Measurements from ENCODE around the gene MTHFD1L. TPM values are rescaled to one million over a fixed set of nuclear protein-coding genes. Genes with fewer than 3 reads are reported as not detected.

Gene MTHFD1L
- total RNA-seq, 1 donor: 4.0 TPM

GRCh38 chr6:150905769-150906168 lies 40.3 kb downstream of the MTHFD1L start:
- no peaks in the 10 kb centered on the region for H3K27me3 ChIP-seq (ENCODE audit: insufficient read depth, low read length)
- H3K4me1 ChIP-seq (ENCODE audit: insufficient read depth, low read length): no peaks in the 10 kb centered on the region
- no peaks in the 10 kb centered on the region for H3K9me3 ChIP-seq (ENCODE audit: low read depth, low read length)
- H3K4me3 ChIP-seq (ENCODE audit: low read length): no peak overlapping the region

GRCh38 chr6:150906641-150907326 lies 41.3 kb downstream of the MTHFD1L start:
- H3K9me3 ChIP-seq (ENCODE audit: low read depth, low read length): no peaks in the 10 kb centered on the region
- no peak overlapping the region for H3K4me3 ChIP-seq (ENCODE audit: low read length)

GRCh38 chr6:150907383-150907782 lies 41.9 kb downstream of the MTHFD1L start:
- Histone ChIP-seq H3K4me1 (ENCODE audit: insufficient read depth, low read length) (no peaks in the 10 kb centered on the region), H3K4me3 (ENCODE audit: low read length) (no peak overlapping the region), H3K9me3 (ENCODE audit: low read depth, low read length) (no peaks in the 10 kb centered on the region), H3K27me3 (ENCODE audit: insufficient read depth, low read length) (no peaks in the 10 kb centered on the region)

More at GRCh38 chr6:150906641-150907326, 41.3 kb downstream of the MTHFD1L start:
- Histone ChIP-seq H3K4me1 (ENCODE audit: insufficient read depth, low read length) (no peaks in the 10 kb centered on the region), H3K27me3 (ENCODE audit: insufficient read depth, low read length) (no peaks in the 10 kb centered on the region)

GRCh38 chr6:150908901-150909300 lies 43.4 kb downstream of the MTHFD1L start:
- H3K27me3 ChIP-seq (ENCODE audit: insufficient read depth, low read length): no peaks in the 10 kb centered on the region
- no peak overlapping the region for H3K4me3 ChIP-seq (ENCODE audit: low read length)
- H3K4me1 ChIP-seq (ENCODE audit: insufficient read depth, low read length): no peaks in the 10 kb centered on the region
- H3K9me3 ChIP-seq (ENCODE audit: low read depth, low read length): no peaks in the 10 kb centered on the region

GRCh38 chr6:150910561-150910960 lies 45.1 kb downstream of the MTHFD1L start:
- Histone ChIP-seq H3K4me1 (ENCODE audit: insufficient read depth, low read length) (no peaks in the 10 kb centered on the region), H3K9me3 (ENCODE audit: low read depth, low read length) (no peaks in the 10 kb centered on the region), H3K27me3 (ENCODE audit: insufficient read depth, low read length) (no peaks in the 10 kb centered on the region)

GRCh38 chr6:150914372-150914771 lies 48.9 kb downstream of the MTHFD1L start:
- H3K9me3 ChIP-seq (ENCODE audit: low read depth, low read length): no peaks in the 10 kb centered on the region
- H3K4me3 ChIP-seq (ENCODE audit: low read length): no peak overlapping the region
- no peaks in the 10 kb centered on the region for H3K27me3 ChIP-seq (ENCODE audit: insufficient read depth, low read length)
- H3K4me1 ChIP-seq (ENCODE audit: insufficient read depth, low read length): no peaks in the 10 kb centered on the region

More at GRCh38 chr6:150910561-150910960, 45.1 kb downstream of the MTHFD1L start:
- H3K4me3 ChIP-seq (ENCODE audit: low read length): no peak overlapping the region

GRCh38 chr6:150915131-150915879 lies 49.8 kb downstream of the MTHFD1L start:
- H3K4me1 ChIP-seq (ENCODE audit: insufficient read depth, low read length): no peaks in the 10 kb centered on the region
- H3K4me3 ChIP-seq (ENCODE audit: low read length): no peak overlapping the region

GRCh38 chr6:150915880-150916265 lies 50.4 kb downstream of the MTHFD1L start:
- no peak overlapping the region for H3K4me3 ChIP-seq (ENCODE audit: low read length)
- no peaks in the 10 kb centered on the region for H3K4me1 ChIP-seq (ENCODE audit: insufficient read depth, low read length)
- H3K27me3 ChIP-seq (ENCODE audit: insufficient read depth, low read length): no peaks in the 10 kb centered on the region
- no peaks in the 10 kb centered on the region for H3K9me3 ChIP-seq (ENCODE audit: low read depth, low read length)

More at GRCh38 chr6:150915131-150915879, 49.8 kb downstream of the MTHFD1L start:
- Histone ChIP-seq H3K9me3 (ENCODE audit: low read depth, low read length) (no peaks in the 10 kb centered on the region), H3K27me3 (ENCODE audit: insufficient read depth, low read length) (no peaks in the 10 kb centered on the region)

GRCh38 chr6:150919938-150920337 lies 54.4 kb downstream of the MTHFD1L start:
- Histone ChIP-seq H3K9me3 (ENCODE audit: low read depth, low read length) (no peaks in the 10 kb centered on the region), H3K4me3 (ENCODE audit: low read length) (no peak overlapping the region), H3K27me3 (ENCODE audit: insufficient read depth, low read length) (no peaks in the 10 kb centered on the region), H3K4me1 (ENCODE audit: insufficient read depth, low read length) (no peaks in the 10 kb centered on the region)

GRCh38 chr6:150922137-150922536 lies 56.6 kb downstream of the MTHFD1L start:
- Histone ChIP-seq H3K9me3 (ENCODE audit: low read depth, low read length) (no peaks in the 10 kb centered on the region), H3K27me3 (ENCODE audit: insufficient read depth, low read length) (no peaks in the 10 kb centered on the region), H3K4me1 (ENCODE audit: insufficient read depth, low read length) (no peaks in the 10 kb centered on the region), H3K4me3 (ENCODE audit: low read length) (no peak overlapping the region)

- Histone ChIP-seq H3K27me3 (ENCODE audit: insufficient read depth, low read length) (no peaks in the 10 kb centered on the region), H3K4me3 (ENCODE audit: low read length) (no peak overlapping the region), H3K4me1 (ENCODE audit: insufficient read depth, low read length) (no peaks in the 10 kb centered on the region), H3K9me3 (ENCODE audit: low read depth, low read length) (no peaks in the 10 kb centered on the region)
Measured at GRCh38 chr6:150924808-150925589, 59.5 kb downstream of the MTHFD1L start.

GRCh38 chr6:150925590-150925928 lies 60.1 kb downstream of the MTHFD1L start:
- Histone ChIP-seq H3K4me3 (ENCODE audit: low read length) (no peak overlapping the region), H3K27me3 (ENCODE audit: insufficient read depth, low read length) (no peaks in the 10 kb centered on the region), H3K4me1 (ENCODE audit: insufficient read depth, low read length) (no peaks in the 10 kb centered on the region), H3K9me3 (ENCODE audit: low read depth, low read length) (no peaks in the 10 kb centered on the region)

- Histone ChIP-seq H3K9me3 (ENCODE audit: low read depth, low read length) (no peaks in the 10 kb centered on the region), H3K4me3 (ENCODE audit: low read length) (no peak overlapping the region), H3K4me1 (ENCODE audit: insufficient read depth, low read length) (no peaks in the 10 kb centered on the region), H3K27me3 (ENCODE audit: insufficient read depth, low read length) (no peaks in the 10 kb centered on the region)
Measured at GRCh38 chr6:150925976-150926375, 60.5 kb downstream of the MTHFD1L start.

- no peak overlapping the region for H3K4me3 ChIP-seq (ENCODE audit: low read length)
- H3K27me3 ChIP-seq (ENCODE audit: insufficient read depth, low read length): no peaks in the 10 kb centered on the region
- H3K9me3 ChIP-seq (ENCODE audit: low read depth, low read length): no peaks in the 10 kb centered on the region
- H3K4me1 ChIP-seq (ENCODE audit: insufficient read depth, low read length): no peaks in the 10 kb centered on the region
Measured at GRCh38 chr6:150928882-150929281, 63.4 kb downstream of the MTHFD1L start.

- H3K4me1 ChIP-seq (ENCODE audit: insufficient read depth, low read length): no peaks in the 10 kb centered on the region
- no peaks in the 10 kb centered on the region for H3K27me3 ChIP-seq (ENCODE audit: insufficient read depth, low read length)
- H3K4me3 ChIP-seq (ENCODE audit: low read length): no peak overlapping the region
- H3K9me3 ChIP-seq (ENCODE audit: low read depth, low read length): no peaks in the 10 kb centered on the region
Measured at GRCh38 chr6:150929416-150929815, 63.9 kb downstream of the MTHFD1L start.

All from mononuclear cell (primary cell).